Breast epithelium (tissue), 4 donors: ENCODE results near the gene CCDC121. TPM values are rescaled to one million over a fixed set of nuclear protein-coding genes. Genes with fewer than 3 reads are reported as not detected.

Experiments used
- DNase-seq, 2 donors: peaks; one replicate each; pipeline ENCODE4 v3.0.0-alpha.2; 2019; ENCODE audit warnings: low spot score in 2 of 2
- H3K27ac ChIP-seq, 2 donors: fragments of 200-600 bp; sonication (generic) in 1 of 2; one replicate each; pipeline ENCODE4 v1.5.1; 2016 to 2019; ENCODE audit warnings: mild to moderate bottlenecking in 1 of 2
- H3K27me3 ChIP-seq, 2 donors: fragments of 200-600 bp; sonication (generic) in 1 of 2; one replicate each; pipeline versions ENCODE4 v1.5.1 to v1.6.0; 2017 to 2019; ENCODE audit warnings: control low read depth in 1 of 2, mild to moderate bottlenecking in 1 of 2
- H3K36me3 ChIP-seq: fragments of 200-600 bp; one replicate; pipeline ENCODE4 v1.5.1; 2019
- H3K4me1 ChIP-seq, 2 donors: fragments of 200-600 bp; sonication (generic); one replicate each; pipeline ENCODE4 v1.5.1; 2016 to 2019; ENCODE audit warnings: control low read depth in 1 of 2
- H3K4me3 ChIP-seq, 3 donors: fragments of 200-600 bp; sonication (generic); 1 replicate in 2 of 3; 2 replicates in 1 of 3; pipeline ENCODE4 v1.5.1; 2016 to 2019; ENCODE audit warnings: mild to moderate bottlenecking in 3 of 3, moderate library complexity in 2 of 3
- H3K9me3 ChIP-seq, 2 donors: fragments of 200-600 bp; sonication (generic) in 1 of 2; one replicate each; pipeline ENCODE4 v1.5.1; 2016 to 2019; ENCODE audit warnings: control low read depth in 1 of 2
- CTCF ChIP-seq, 3 donors: fragments of 450-650 bp; IDR thresholded peaks; one replicate each; pipeline ENCODE4 v1.5.1; 2016 to 2017; ENCODE audit warnings: antibody characterized with exemption in 3 of 3, mild to moderate bottlenecking in 3 of 3, moderate library complexity in 3 of 3
- POLR2A ChIP-seq: fragments of 450-650 bp; IDR thresholded peaks from one replicate; pipeline ENCODE4 v1.6.1; 2016; ENCODE audit warnings: antibody characterized with exemption, mild to moderate bottlenecking, moderate library complexity
- POLR2AphosphoS5 ChIP-seq, 3 donors: sonication (generic); formaldehyde crosslinking; IDR thresholded peaks; one replicate each; pipeline ENCODE4 v1.6.1; 2017; ENCODE audit warnings: antibody characterized with exemption in 3 of 3
- intact Hi-C: fragments of 100-400 bp; cut with DNase I; formaldehyde crosslinking; loops from one replicate; pipeline ENCODE4 v1.15.1; 2023; ENCODE audit warnings: low total_unique reads
- total RNA-seq, 3 donors: library from RNA; depleted of rRNA; stranded (reverse); fragments of >200 nt; gene quantifications; one replicate each; pipeline ENCODE4 v1.1.0, GENCODE V29; 2016

The CCDC121 gene
- total RNA-seq, 3 donors from 2014 or later: 4.9 to 8.9 (median 5.1) TPM

- TF ChIP-seq CTCF (IDR thresholded peaks at IDR 0.05): no peak
- TF ChIP-seq POLR2A: no peak
- no peak for TF ChIP-seq POLR2AphosphoS5 (IDR thresholded peaks at IDR 0.05)
- no peak for DNase-seq
- no peaks in the 10 kb centered on the region for H3K36me3 ChIP-seq
- peak overlapping the region; percentile 76 to 95 (median 77) for H3K4me3 ChIP-seq
- H3K27ac ChIP-seq: no peak overlapping the region
- no peaks in the 10 kb centered on the region for H3K27me3 ChIP-seq
- intact Hi-C loops: no loop called here
- H3K9me3 ChIP-seq: no peaks in the 10 kb centered on the region
- peaks cover 0 to 5% of the 10 kb centered on the region in 2 donors for H3K4me1 ChIP-seq
Measured at GRCh38 chr2:27664622-27665363, 36.0 kb upstream of the CCDC121 start.

- H3K4me1 ChIP-seq: peaks cover 0 to 5% of the 10 kb centered on the region in 2 donors
- no peaks in the 10 kb centered on the region for H3K27me3 ChIP-seq
- intact Hi-C loops: no loop called here
- no peaks in the 10 kb centered on the region for H3K36me3 ChIP-seq
- no peak for DNase-seq
- H3K9me3 ChIP-seq: no peaks in the 10 kb centered on the region
- TF ChIP-seq POLR2AphosphoS5 (IDR thresholded peaks at IDR 0.05): no peak
- no peak for TF ChIP-seq POLR2A
- no peak for TF ChIP-seq CTCF (IDR thresholded peaks at IDR 0.05)
- peak overlapping the region; percentile 86 to 96 for H3K27ac ChIP-seq
- H3K4me3 ChIP-seq: peak overlapping the region; percentile 76 to 95 (median 77)
Measured at GRCh38 chr2:27664154-27664574, 35.4 kb upstream of the CCDC121 start.

- no peaks in the 10 kb centered on the region for H3K9me3 ChIP-seq
- H3K4me1 ChIP-seq: peaks cover 0 to 5% of the 10 kb centered on the region in 2 donors
- no peak for TF ChIP-seq CTCF (IDR thresholded peaks at IDR 0.05)
- peak; percentile 89 to 97 (median 92) for TF ChIP-seq POLR2AphosphoS5 (IDR thresholded peaks at IDR 0.05)
- H3K27ac ChIP-seq: peak within 1 kb of the TSS; percentile 86 to 96
- intact Hi-C loops: no loop called here
- no peaks in the 10 kb centered on the region for H3K36me3 ChIP-seq
- H3K4me3 ChIP-seq: peak within 1 kb of the TSS; percentile 76 to 95 (median 77)
- peak; percentile 43 to 65 for DNase-seq
- no peaks in the 10 kb centered on the region for H3K27me3 ChIP-seq
Measured at GRCh38 chr2:27663285-27664153, 34.7 kb upstream of the CCDC121 start, which contains the start of the genes SLC4A1AP and SUPT7L. Gene SLC4A1AP (plus strand): TSS chr2:27663889. CDS start chr2:27663915, 26 bp downstream. Gene SUPT7L (minus strand): TSS chr2:27663614. CDS start chr2:27662192, 1,422 bp downstream.

- H3K27me3 ChIP-seq: no peaks in the 10 kb centered on the region
- H3K36me3 ChIP-seq: peaks cover 6% of the 10 kb centered on the region
- no peak for DNase-seq
- no peak overlapping the region for H3K4me3 ChIP-seq
- H3K9me3 ChIP-seq: no peaks in the 10 kb centered on the region
- intact Hi-C loops: no loop called here
- no peak overlapping the region for H3K27ac ChIP-seq
- TF ChIP-seq POLR2AphosphoS5 (IDR thresholded peaks at IDR 0.05) (no peak), POLR2A (no peak), CTCF (IDR thresholded peaks at IDR 0.05) (no peak)
- H3K4me1 ChIP-seq: peaks cover 0 to 5% of the 10 kb centered on the region in 2 donors
Measured at GRCh38 chr2:27661371-27661770, 32.6 kb upstream of the CCDC121 start.
